GM10266 (cell line): ENCODE data around the gene SLC44A4.
"Not testable (repeated sequence)": the region's sequence is repeated elsewhere in the genome, so short reads cannot be mapped to it uniquely, and the experiment has no call there.

Experiments
- DNase-seq: peaks from one replicate; pipeline ENCODE4 v3.0.0; 2012; ENCODE audit errors: extremely low spot score
- TF ChIP-seq, protein P1 (sequence below): IDR thresholded peaks from 2 replicates; pipeline ENCODE4 v1.5.1; 2012; ENCODE audit warnings: mild to moderate bottlenecking, low read depth; ENCODE audit not compliant: control insufficient read depth, insufficient read depth; ENCODE audit errors: missing control alignments

The SLC44A4 gene

DNA sequence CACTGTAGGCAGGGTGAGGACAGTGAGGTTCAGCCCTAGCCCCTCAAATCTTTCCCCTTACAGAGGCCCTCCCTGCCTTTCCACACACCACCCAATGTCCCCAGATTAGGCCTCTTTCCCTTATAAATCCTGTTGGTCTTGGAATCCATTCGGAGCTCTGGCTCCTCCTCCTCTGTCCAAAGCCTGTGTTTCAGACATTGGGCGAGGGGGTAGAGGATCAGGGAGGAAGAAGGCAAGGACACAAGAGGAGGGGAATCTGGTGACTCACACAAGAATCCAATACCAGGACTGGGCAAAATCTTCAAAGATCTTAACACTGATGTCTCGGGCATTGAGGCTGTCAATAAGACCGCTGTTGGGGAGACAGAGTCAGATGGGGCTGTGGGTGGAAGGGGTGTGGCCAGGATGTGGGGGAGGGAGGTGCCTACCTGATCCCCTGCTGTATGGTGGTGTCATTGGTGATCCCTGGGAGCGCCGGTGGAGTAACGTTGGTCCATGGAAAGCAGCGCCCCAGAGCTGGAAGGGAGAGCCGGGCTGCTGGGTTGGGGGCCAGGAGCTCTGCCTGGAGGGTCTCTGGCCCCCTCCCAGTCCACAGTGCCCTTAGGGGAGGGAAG is 7.6 kb downstream of the SLC44A4 start:
- DNase-seq = no peak
- TF ChIP-seq, protein P1, sequence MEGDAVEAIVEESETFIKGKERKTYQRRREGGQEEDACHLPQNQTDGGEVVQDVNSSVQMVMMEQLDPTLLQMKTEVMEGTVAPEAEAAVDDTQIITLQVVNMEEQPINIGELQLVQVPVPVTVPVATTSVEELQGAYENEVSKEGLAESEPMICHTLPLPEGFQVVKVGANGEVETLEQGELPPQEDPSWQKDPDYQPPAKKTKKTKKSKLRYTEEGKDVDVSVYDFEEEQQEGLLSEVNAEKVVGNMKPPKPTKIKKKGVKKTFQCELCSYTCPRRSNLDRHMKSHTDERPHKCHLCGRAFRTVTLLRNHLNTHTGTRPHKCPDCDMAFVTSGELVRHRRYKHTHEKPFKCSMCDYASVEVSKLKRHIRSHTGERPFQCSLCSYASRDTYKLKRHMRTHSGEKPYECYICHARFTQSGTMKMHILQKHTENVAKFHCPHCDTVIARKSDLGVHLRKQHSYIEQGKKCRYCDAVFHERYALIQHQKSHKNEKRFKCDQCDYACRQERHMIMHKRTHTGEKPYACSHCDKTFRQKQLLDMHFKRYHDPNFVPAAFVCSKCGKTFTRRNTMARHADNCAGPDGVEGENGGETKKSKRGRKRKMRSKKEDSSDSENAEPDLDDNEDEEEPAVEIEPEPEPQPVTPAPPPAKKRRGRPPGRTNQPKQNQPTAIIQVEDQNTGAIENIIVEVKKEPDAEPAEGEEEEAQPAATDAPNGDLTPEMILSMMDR = no peak

DNA sequence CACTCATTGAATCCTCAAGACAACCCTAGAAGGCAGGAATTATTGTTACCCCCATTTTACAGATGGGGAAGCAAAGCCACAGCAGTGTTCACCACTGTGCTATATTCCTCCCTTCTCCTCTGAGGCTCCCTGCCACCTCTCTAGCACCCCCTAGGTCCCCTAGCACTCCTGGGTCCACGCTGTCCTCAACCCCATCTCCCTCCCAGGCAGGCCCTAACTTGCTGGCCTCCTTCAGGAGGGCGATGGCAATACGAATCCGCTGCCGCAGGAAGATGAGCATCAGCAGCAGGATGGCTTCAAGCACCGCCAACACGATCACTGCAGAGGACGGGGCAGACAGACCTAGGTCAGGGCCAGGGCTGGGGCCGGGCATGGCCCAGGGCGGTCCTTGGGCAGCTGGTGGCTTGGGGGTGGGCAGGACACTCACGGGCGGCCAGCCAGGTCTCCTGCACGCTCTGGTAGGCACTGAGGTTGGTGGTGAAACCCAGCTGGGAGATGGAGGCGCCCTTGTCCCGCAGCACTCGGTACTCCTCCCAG is 8.3 kb downstream of the SLC44A4 start:
- TF ChIP-seq, protein P1 = no peak
- DNase-seq = no peak

DNA sequence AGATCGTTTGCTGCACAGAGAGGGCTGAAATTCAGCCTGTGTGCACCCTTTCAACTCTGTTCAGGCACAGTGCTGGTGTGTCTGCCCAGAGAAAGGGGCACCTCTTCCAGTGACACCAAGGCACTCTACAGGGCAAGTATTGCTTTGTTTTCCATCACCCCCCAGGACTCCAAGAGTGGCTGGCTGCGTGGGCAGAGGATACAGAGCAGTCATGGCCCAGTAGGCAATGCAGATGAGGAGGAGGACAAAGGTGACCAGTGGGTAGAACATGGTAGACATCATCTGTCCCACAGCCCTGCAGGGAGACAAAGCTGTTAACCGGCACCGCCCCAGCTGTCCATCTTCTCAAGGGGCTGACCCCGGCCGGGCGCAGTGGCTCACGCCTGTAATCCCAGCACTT is 9.5 kb downstream of the SLC44A4 start:
- DNase-seq = no peak
- TF ChIP-seq, protein P1 = no peak

DNA sequence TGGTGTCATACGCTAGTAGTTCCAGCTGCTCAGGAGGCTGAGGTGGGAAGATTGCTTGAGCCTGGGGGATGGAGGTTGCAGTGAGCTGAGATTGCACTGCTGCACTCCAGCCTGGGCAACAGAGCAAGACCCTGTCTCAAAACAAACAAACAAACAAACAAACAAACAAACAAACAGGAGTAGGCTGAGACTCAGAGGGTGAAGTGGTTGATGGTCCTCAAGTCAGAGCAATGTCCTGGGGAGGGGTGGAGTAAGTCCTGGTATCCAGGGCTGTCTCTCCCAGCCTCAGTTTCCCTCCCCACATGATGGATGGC is 10.2 kb downstream of the SLC44A4 start:
- DNase-seq = not testable (repeated sequence)

DNA sequence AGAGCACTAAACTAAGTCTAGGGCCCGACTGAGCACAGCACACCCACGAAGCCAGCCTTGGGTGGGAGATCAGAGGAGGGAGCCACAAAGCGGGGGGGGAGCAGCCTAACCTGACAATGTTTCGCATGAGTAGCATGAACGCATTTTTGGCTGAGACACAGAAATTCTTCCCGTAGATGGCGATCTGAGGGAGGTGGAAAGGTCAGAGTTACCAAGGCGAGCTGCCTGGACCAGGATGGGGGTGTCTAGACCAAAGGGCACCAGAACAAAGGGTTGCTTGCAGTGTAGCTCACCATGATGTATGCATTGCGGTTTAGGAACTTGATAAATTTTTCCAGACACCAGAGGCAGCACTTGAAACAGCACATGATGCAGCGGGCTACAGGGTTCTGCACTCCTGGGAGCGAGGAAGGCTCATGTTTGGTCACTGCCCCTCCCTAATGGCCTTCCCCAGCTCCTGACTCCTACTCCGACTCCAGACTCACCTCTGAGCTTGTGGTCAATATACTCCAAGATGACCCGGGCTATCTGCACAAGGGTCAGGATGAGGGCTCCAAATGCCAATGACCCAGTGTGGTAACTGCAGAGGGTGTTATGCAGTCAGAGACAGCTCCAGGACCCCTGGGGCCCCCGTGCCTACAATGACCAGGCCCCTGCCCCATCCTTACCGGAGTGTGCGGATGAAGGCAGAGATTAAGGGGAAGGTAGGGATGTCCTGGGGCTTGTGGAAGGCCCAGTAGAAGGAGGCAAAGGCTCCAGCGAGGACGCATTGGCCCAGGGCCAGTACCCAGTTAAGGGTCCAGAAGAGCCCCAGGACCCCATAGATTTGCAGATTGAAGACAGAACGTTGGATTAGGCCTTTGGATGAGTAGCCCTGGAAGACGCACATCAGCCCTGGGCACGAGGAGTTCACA is 13.3 kb downstream of the SLC44A4 start:
- DNase-seq = no peak
- TF ChIP-seq, protein P1 = no peak

DNA sequence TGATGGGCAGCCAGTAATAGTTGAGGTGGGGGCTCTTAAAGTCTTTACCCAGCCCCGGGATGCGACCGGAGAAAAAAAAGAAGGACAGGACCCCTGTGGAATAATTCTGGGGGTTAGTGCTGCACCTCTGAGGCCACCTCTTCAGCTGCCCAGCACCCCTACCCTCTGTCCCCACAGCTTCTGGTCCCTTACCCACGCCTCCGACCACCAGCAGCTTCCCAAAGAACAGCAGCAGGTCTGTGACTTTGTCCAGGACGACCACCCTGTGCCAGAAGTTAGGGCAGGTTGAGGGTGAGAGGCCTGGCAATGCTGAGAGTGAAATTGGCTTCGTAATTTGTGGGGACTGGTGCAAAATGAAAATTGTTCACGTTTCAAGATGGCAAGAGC is 14.0 kb downstream of the SLC44A4 start:
- TF ChIP-seq, protein P1 = no peak
- DNase-seq = no peak

DNA sequence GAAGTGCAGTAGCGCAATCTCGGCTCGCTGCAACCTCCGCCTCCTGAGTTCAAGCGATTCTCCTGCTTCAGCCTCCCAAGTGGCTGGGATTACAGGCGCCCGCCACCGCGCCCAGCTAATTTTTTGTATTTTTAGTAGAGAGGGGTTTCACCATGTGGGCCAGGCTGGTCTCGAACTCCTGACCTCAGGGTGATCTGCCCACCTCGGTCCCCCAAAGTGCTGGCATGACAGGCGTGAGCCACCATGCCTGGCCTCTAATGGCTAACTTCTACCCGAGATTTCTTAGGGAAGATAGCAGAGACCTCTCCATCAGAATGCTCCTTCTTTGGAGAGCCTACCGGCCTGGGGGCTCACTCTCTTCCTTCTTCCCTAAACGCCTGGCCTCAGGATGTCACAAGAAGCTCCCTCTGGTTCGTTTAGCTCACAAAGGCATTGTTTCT is 14.7 kb downstream of the SLC44A4 start:
- DNase-seq = not testable (repeated sequence)
